ENCODE measurements around the gene PRND.
"Not testable (repeated sequence)": the region's sequence is repeated elsewhere in the genome, so short reads cannot be mapped to it uniquely, and the experiment has no call there.

Gene PRND

DNA sequence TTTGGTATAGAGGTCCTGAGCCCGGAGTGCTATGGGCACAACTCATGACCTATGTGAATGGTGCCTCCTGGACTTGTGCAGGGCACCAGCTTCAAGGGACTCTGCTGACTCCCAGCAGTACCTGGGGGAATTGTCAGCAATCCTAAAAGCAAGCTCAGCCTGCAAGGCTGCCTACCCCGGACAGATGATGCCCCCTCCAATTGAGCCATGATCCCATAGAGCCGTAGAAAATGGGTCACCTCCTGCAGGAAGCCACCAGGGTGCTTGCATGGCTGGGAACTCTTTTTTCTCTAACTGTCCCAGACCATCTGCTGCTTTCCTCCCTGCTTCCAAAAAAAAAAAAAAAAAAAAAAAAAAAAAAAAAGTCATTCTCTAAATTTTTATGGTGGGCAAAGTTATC, 12.9 kb upstream of the PRND start:
- DNase-seq, result peak in 1 of 14 donors; percentile 68

DNA sequence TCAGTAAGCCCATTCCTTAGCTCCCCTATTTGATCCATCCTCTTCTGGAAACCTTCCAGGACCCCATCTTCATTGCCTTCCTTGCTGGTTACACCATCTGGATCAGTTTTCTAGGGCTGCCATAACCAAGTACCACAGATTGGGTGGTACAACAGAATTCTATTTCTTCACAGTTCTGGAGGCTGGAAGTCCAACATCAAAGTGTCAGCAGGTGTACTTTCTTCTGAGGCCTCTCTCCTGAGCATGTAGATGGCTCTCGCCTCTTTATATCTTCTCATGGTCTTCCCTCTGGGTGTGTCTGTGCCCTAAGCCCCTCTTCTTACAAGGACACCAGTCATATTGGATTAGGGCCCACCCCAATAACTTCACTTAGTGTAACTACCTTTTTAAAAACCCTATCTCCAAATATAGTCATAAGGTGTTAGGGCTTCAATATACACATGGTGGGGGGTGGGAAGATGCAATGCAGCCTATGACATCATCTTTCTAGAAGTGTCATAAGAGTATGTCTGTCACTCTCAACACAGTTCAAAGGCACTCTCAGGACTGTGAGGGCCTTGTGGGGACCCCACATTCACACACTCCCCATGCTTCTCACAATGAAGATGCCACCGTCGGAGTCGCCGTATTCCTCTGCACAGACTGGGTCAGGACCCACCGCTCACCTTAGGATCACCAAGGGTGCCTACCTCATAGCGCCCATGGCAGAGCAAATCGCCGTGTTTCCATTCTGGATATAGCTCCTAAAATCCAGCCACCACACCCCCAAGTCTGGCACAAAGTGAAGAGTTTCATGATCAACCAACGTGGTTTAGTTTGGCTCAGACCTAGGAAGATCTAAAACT, 12.2 kb upstream of the PRND start:
- DNase-seq, result peak in 1 of 14 donors; percentile 37

DNA sequence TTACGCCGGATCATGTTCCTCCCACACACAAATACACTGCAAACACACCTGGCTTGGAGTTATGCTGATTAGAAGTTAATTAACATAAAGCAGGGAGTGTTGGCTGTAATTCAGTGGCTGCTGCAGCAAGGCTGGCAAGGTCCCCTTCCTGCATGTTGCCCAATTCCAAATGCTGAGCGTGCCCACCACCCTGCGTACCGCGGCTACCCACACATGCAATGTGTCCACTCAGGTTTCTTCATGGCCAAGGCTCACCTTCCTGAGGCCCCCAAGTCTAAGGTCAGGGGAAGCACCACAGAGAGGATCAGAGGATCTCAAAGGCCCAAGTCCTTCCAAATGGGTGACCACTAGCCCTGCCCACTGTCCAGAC, 11.6 kb upstream of the PRND start:
- DNase-seq, result peak in 1 of 14 donors; percentile 8

DNA sequence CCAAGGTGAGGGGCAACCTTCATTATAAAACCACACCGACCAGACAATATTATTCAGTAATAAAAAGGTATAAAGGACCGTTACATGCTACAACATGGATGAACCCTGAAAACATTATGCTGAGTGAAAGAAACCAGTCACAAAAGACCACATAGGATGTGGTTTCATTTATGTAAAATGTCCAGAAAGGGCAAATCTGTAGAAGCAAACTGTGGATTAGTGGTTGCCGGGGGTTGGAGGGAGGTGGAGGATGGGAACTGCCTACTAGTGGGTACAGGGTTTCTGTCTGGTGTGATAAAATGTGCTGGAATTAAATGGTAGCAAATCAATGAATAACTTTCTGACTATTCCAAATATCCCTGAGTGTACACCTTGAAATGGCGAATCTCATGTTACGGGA, 10.2 kb upstream of the PRND start:
- no peak for DNase-seq

DNA sequence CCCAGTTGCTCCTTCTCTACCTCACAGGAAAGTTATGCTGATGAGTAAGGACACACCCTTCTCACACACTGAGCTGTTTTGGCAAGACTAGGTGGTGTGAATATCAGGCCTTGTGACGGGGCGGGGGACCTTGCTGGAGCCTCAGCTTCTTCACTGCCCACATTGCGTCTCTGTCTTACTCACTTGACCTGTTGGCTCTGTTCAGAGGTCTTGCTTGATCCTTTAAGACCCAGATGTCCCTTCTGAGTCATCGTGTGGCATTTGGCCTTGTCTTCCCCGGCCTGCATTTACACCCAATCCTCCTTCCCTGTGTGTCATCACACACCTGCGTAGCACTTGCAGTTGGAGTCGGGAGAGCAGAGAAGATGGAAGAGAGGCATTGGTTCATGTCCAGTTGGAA, 8.3 kb upstream of the PRND start:
- DNase-seq, result no peak

DNA sequence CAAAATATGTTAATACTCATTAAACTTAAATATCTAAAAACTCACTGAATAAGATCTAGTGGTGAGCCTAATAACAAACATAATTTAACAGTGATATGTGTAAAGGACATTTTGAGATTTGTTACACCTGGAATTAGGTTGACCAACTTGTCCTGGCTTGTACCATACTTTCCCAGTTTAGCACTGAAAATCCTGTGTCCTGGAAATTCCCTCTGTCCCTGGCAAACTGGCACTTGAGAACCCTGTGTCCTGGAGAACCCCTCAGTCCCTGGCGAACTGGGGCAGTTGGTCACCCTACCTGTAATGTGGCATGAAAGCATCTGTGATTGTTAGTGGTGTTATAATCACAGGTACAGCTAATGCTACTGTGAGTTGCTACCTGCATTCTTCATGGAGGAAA, 6.9 kb upstream of the PRND start:
- DNase-seq, result no peak

- no peak for DNase-seq
These were observed 3.7 kb upstream of the PRND start for GRCh38 chr20:4717816-4718570.

DNA sequence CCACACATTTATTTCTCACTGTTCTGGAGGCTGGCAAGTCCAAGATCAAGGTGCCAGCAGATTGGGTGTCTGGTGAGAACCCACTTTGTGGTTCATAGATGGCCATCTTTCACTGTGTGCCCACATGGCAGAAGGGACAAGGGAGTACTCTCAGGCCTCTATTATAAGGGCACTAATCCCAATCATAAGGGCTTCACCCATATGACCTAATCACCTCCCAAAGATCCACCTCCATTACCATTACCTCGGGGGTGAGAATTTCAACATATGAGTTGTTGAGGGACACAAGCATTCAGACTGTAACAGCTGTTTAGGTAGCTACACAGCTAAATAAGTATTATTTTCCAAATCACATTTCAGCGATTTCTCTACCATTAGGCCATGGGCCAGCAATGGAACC, 2.5 kb upstream of the PRND start:
- no peak for DNase-seq

DNA sequence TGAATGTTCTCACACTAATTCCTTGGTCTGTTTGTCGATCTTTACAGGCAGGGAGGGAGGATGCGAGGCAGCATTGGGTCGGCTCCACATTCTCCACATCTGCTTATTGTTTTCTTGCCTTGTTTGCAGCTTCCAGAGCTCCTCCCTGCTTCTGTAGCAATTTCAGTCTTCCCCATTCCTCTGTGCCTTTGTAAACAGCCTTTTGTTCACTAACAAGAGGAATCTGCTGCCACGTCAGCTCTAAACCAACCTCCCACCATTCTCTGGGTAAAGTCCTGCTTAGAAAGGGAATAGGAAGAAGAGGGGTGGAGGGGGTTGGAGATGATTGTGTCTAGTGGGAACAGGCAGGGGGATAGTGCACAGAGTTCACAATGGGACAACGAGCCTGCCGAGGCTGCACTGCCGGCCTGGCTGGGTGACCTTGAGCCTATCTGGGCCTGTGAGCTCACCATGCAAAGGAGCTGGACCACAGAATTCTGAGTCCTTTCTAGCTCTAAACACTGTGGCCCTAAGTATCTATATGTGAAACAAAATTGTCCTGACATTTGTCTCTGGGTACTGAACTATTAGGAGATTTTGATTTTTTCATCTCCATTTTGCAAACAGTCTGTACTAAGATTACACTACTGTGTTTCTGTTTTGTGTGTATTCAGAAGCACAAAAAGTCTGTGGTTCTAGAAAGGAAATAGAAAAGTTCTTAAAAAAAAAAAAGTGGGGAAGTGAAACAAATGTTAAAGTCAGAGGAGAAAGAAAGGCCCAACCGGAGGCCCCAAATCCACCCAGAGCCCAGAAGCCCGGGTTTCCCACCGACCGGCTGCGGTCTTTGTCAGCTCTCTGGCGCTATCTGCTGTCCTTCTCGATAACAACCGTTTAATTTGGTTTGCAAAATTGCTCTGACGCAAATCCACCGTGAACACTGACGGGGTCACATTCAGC, 1.4 kb upstream of the PRND start:
- peak; percentile 10 to 82 (median 67) for DNase-seq

- DNase-seq, result peak in 1 of 14 donors; percentile 27
These were observed 746 bp upstream of the PRND start for GRCh38 chr20:4720977-4721349.

GRCh38 chr20:4722571-4722970, 862 bp downstream of the PRND start:
- DNase-seq, result no peak

DNA sequence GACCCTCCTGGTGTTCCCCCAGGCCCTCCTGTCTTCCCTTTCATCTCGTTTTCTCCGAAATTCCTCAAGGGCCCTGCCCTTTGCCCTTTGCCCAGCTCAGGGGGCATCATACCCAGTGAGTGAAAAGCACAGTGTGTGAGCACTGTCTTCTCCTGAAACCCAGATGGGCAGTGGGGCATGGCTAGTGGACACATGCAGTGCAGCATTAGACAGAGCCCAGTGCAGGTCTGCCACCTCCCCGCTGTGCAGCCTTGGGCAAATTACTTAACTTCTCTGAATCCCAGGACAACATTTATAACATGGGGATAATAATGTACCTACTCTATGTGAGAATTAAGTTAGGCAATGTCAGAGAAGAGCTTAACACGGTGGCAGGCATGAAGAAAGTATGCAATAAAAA, 1.3 kb downstream of the PRND start:
- no peak for DNase-seq

- DNase-seq, result not testable (repeated sequence)
These were observed 1.8 kb downstream of the PRND start for GRCh38 chr20:4723553-4723952.

- DNase-seq, result peak in 1 of 14 donors; percentile 64
These were observed 3.0 kb downstream of the PRND start for GRCh38 chr20:4724459-4725262.

GRCh38 chr20:4725263-4725550, 3.5 kb downstream of the PRND start:
- peak in 1 of 14 donors; percentile 64 for DNase-seq

- DNase-seq, result peak in 2 of 14 donors; percentile 16 to 28
These were observed 5.1 kb downstream of the PRND start for GRCh38 chr20:4726710-4727397.

- DNase-seq, result no peak
These were observed 6.5 kb downstream of the PRND start for GRCh38 chr20:4728120-4728760.

GRCh38 chr20:4729265-4729664, 7.6 kb downstream of the PRND start:
- no peak for DNase-seq

- DNase-seq, result no peak
These were observed 9.1 kb downstream of the PRND start for GRCh38 chr20:4730780-4731179.

DNA sequence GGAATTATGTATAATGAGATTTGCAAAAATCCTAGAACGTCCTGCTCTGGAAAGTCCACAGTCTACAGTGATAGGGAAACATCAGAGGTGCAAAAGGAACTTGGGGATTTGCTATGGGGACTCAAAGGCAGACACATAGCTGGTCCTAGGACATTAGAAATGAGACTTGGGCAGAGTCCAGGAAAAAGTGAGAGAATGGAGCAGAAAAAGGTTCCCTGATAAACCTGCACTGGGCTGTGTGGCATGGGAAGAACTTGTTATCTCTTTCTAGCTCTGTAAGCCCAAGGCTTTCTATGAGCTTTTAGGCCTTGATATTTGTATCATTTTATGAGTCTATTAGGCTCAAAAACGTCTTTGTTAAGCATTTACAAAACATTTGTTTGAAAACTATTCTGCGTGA, 15.2 kb downstream of the PRND start:
- DNase-seq, result no peak
